Tibial nerve (tissue), 4 donors: ENCODE measurements around the gene DNAH5.

Source experiments
- CTCF ChIP-seq, 5 experiments: fragments of 200-600 bp in 3 of 5; fragments of 450-650 bp in 2 of 5; sonication (generic) in 3 of 5; IDR thresholded peaks; one replicate each; pipeline ENCODE4 v1.5.1; 2016 to 2019; ENCODE audit warnings: antibody characterized with exemption in 5 of 5, mild to moderate bottlenecking in 3 of 5, moderate library complexity in 2 of 5
- EP300 ChIP-seq, 2 donors: sonication (generic); formaldehyde crosslinking; IDR thresholded peaks; one replicate each; pipeline ENCODE4 v1.6.1; 2017; ENCODE audit warnings: antibody characterized with exemption in 2 of 2, mild to moderate bottlenecking in 1 of 2

GRCh38 chr5:13946111-13946510 is 1.6 kb upstream of the DNAH5 start:
- TF ChIP-seq EP300 (IDR thresholded peaks at IDR 0.05) (no peak), CTCF (IDR thresholded peaks at IDR 0.05) (no peak)
